HG03196 (cell line): ENCODE results near the gene CCNT2.
"Not testable (repeated sequence)": the region's sequence is repeated elsewhere in the genome, so short reads cannot be mapped to it uniquely, and the experiment has no call there.

ENCODE experiments used
- ATAC-seq: cut with Tn5 transposase; IDR thresholded peaks from one replicate; pipeline ENCODE4 v1.9.1; 2021; ENCODE audit not compliant: unreplicated experiment

CCNT2 gene

DNA sequence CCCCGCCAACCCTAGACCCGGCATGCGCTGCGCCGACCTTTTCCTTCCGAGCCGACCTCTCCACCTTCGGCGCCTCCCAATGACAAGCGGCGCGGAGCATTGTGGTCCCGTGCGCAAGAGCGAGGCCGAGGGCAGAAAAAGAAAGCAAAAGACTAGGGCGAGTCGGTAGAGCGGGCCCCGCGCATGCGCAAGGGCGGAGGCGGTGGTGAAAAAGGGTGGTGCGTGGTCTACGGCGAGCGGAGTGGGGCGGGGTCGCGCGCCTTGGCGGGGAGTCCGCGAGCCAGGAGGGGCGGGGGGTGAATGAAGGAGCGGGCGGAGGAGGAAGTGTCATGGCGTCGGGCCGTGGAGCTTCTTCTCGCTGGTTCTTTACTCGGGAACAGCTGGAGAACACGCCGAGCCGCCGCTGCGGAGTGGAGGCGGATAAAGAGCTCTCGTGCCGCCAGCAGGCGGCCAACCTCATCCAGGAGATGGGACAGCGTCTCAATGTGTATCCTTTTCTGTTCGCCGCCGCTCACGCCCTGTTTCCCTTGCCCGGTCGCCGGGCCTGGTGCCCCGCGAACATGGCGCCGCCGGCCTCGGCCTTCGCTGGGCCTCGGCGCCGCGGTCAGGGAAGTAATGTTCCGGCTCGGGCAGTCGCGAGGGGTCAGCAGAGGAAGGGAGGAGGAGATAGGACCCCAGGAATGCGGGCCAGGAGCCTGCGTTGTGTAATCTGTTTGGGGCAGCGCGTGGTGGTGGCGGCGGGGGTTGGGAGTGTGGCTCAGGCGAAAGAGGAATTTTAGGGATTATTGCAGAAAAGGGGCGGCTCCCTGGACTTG is at the start of gene CCNT2:
Gene CCNT2 (plus strand): TSS at position 297 of the 815 bp plus-strand sequence. CDS start 33 bp downstream, at position 330.
- peak; percentile 84 for ATAC-seq

DNA sequence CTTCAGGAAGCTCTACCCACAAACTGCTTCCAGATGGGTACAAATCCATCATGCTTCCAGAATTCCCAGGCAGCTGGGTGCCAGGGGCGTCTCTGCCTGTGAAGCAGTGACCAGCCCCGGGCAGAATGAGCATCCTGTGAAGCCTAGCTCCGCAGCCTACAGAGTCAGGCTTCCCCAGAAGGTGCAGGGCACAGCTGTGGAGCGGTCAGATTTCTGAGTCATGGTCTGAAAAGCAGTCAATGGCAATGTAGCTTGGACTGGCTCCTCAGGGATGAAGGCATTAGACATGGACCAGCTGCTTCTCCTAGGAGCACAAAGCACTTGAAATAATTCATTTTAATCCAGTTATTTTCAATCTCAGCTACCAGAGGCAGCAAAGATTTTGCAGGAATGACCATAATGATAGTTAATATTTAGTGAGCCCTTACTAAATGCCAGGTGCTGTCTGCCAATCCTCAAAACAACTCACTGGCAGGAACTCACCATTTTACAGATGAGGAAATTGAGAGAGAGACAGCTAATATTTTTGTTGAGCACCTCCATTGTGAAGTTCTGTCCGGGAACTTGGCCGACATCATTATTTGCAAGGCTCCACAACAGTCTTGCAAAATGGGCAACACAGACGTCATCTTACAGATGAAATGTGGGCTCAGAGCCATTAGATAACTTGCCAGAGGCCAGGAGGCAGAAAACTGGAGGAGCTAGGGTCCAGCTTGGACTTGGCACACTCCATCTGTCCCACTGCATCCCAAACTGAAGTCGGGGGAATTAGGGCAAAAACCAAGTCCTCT is 48.5 kb upstream of the CCNT2 start:
- no peak for ATAC-seq

GRCh38 chr2:134873152-134873551 is 45.5 kb upstream of the CCNT2 start:
- ATAC-seq, result no peak

DNA sequence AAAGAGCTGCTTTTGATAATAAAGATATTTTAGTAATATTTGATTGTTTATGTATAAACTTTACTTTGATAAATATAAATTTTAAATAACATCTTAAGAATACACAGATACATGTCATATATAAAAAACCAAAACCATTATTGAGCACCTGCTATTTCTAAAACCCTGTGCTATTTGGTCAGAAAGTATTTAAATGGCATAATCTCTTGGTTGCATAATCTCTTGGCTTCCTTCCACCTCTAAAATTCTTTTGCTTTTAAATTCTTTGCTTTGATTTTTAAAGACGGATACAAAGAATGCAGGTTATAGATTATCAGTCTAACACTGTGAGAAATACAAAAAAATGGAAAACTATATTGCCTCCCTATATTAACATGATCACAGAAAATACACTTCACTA is 43.3 kb upstream of the CCNT2 start:
- no peak for ATAC-seq

DNA sequence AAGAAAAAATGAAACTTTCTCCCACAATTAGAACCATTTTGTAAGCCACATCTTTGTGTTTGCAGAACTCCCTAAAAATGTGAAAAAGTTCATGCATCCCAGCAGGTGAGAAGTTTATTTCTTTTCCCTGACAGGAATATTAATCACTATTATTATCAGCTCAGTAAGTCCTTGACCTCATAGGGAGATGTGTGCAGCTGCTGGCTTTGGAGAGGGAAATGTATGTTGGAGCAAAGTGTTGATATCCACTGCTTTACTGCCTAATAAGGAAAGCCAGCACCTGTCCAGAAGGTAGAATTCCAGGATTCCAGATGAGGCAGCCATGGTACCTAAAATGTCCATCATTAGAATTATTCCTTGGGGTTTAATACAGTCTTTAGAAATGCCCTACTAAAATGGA is 35.8 kb upstream of the CCNT2 start:
- no peak for ATAC-seq

GRCh38 chr2:134883552-134884293 is 34.9 kb upstream of the CCNT2 start:
- no peak for ATAC-seq

GRCh38 chr2:134884435-134884834 is 34.2 kb upstream of the CCNT2 start:
- no peak for ATAC-seq

- no peak for ATAC-seq
These were observed 26.2 kb upstream of the CCNT2 start for GRCh38 chr2:134892282-134893035.

- no peak for ATAC-seq
These were observed 20.7 kb upstream of the CCNT2 start for GRCh38 chr2:134897932-134898331.

- ATAC-seq, result no peak
These were observed 19.4 kb upstream of the CCNT2 start for GRCh38 chr2:134899204-134899603.

DNA sequence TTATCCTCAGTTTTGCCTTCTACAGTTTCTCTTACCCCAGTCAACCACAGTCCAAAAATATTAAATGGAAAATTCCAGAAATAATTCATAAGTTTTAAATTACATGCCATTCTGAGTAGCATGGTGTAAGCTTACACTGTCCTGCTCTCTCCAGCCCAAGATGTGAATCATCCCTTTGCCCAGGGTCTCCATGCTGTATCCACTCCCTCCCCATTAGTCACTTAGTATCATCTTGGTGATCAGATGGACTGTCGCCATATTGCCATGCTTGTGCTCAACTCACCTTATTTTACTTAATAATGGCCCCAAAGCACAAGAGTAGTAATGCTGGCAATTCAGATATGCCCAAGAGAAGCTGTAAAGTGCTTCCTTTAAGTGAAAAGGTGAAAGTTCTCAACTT is 18.5 kb upstream of the CCNT2 start:
- ATAC-seq, result no peak

DNA sequence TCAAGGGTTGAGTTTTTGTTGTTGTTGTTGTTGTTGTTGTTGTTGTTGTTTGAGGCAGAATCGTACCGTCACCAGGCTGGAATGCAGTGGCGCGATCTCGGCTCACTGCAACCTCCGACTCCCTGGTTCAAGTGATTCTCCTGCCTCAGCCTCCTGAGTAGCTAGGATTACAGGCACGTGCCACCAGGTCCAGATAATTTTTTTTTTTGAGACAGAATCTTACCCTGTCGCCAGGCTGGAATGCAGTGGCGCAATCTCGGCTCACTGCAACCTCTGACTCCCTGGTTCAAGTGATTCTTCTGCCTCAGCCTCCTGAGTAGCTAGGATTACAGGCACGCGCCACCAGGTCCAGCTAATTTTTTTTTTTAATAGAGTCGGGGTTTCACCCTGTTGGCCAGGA is 14.9 kb upstream of the CCNT2 start:
- ATAC-seq, result not testable (repeated sequence)

GRCh38 chr2:134905168-134905567 is 13.5 kb upstream of the CCNT2 start:
- ATAC-seq, result no peak

- ATAC-seq, result no peak
These were observed 11.9 kb upstream of the CCNT2 start for GRCh38 chr2:134906726-134907125.

- not testable (repeated sequence) for ATAC-seq
These were observed 11.0 kb upstream of the CCNT2 start for GRCh38 chr2:134907441-134908116.

GRCh38 chr2:134910763-134911399 is 7.7 kb upstream of the CCNT2 start:
- ATAC-seq, result no peak

DNA sequence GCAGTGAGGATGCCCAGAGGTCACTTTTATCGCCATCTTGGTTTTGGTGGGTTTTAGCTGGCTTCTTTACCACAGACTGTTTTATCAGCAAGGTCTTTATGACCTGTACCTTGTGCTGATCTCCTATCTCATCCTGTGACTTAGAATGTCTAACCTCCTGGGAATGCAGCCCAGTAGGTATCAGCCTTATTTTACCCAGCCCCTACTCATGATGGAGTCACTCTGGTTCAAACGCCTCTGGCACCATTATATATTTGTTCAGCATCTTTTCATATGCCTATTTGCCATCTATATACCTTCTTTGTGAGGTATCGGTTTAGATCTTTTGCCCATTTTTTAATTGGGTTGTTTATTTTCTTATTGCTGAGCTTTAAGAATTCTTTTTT is 7.2 kb upstream of the CCNT2 start:
- no peak for ATAC-seq

GRCh38 chr2:134912361-134912760 is 6.3 kb upstream of the CCNT2 start:
- ATAC-seq, result no peak

GRCh38 chr2:134917360-134917865 is 1.2 kb upstream of the CCNT2 start:
- no peak for ATAC-seq
